T47D (cell line): ENCODE data around the gene MAP1LC3B.
"Not testable (repeated sequence)": the region's sequence is repeated elsewhere in the genome, so short reads cannot be mapped to it uniquely, and the experiment has no call there.

Experiments used
- DNase-seq, 2 experiments: peaks; one replicate each; pipeline versions ENCODE4 v3.0.0 to v3.0.0-alpha.2; 2011 to 2012; ENCODE audit warnings: low read depth in 1 of 2, low spot score in 1 of 2
- JUND ChIP-seq: IDR thresholded peaks from 2 replicates; pipeline ENCODE4 v1.6.1; 2012; ENCODE audit warnings: low read depth
- in situ Hi-C: cut with HindIII; loops from 2 replicates; pipeline ENCODE4 v1.10.0; 2016; ENCODE audit warnings: low sequenced_read_pairs, low pct_unique_long_range_greater_than_20kb

MAP1LC3B gene

GRCh38 chr16:87365021-87365713 lies 27.0 kb upstream of the MAP1LC3B start:
- in situ Hi-C loops: no loop called here
- no peak for TF ChIP-seq JUND
- no peak for DNase-seq

GRCh38 chr16:87366288-87366687 lies 25.8 kb upstream of the MAP1LC3B start:
- no peak for DNase-seq
- no peak for TF ChIP-seq JUND
- in situ Hi-C loops: no loop called here

- in situ Hi-C loops: no loop called here
Measured at GRCh38 chr16:87366930-87367329, 25.2 kb upstream of the MAP1LC3B start.

GRCh38 chr16:87367529-87367928 lies 24.6 kb upstream of the MAP1LC3B start:
- in situ Hi-C loops: no loop called here
- no peak for TF ChIP-seq JUND
- no peak for DNase-seq

More at GRCh38 chr16:87366930-87367329, 25.2 kb upstream of the MAP1LC3B start:
- TF ChIP-seq JUND: no peak
- no peak for DNase-seq

- TF ChIP-seq JUND: no peak
- no peak for DNase-seq
Measured at GRCh38 chr16:87368029-87368770, 23.9 kb upstream of the MAP1LC3B start.

GRCh38 chr16:87369117-87369765 lies 22.9 kb upstream of the MAP1LC3B start:
- no peak for DNase-seq
- no peak for TF ChIP-seq JUND
- in situ Hi-C loops: no loop called here

More at GRCh38 chr16:87368029-87368770, 23.9 kb upstream of the MAP1LC3B start:
- in situ Hi-C loops: no loop called here

GRCh38 chr16:87369796-87370719 lies 22.1 kb upstream of the MAP1LC3B start:
- TF ChIP-seq JUND: no peak
- DNase-seq: no peak
- in situ Hi-C loops: no loop called here

- DNase-seq: no peak
- no peak for TF ChIP-seq JUND
- in situ Hi-C loops: no loop called here
Measured at GRCh38 chr16:87371261-87371866, 20.8 kb upstream of the MAP1LC3B start.

GRCh38 chr16:87372305-87372704 lies 19.8 kb upstream of the MAP1LC3B start:
- DNase-seq: no peak
- no peak for TF ChIP-seq JUND
- in situ Hi-C loops: no loop called here

GRCh38 chr16:87374313-87374712 lies 17.8 kb upstream of the MAP1LC3B start:
- DNase-seq: no peak
- in situ Hi-C loops: no loop called here
- no peak for TF ChIP-seq JUND

GRCh38 chr16:87375426-87376135 lies 16.6 kb upstream of the MAP1LC3B start:
- DNase-seq: no peak
- TF ChIP-seq JUND: no peak
- in situ Hi-C loops: no loop called here

- DNase-seq: no peak
- in situ Hi-C loops: no loop called here
- no peak for TF ChIP-seq JUND
Measured at GRCh38 chr16:87376660-87377059, 15.5 kb upstream of the MAP1LC3B start.

- peak in 1 of 2 experiments; percentile 35 for DNase-seq
- in situ Hi-C loops: not testable (repeated sequence)
Measured at GRCh38 chr16:87379312-87379752, 12.8 kb upstream of the MAP1LC3B start.
